GM21786 (cell line): Measurements from ENCODE around the gene ARID4B.
"Not testable (repeated sequence)": the region's sequence is repeated elsewhere in the genome, so short reads cannot be mapped to it uniquely, and the experiment has no call there.

Experiments
- ATAC-seq: cut with Tn5 transposase; IDR thresholded peaks from one replicate; pipeline ENCODE4 v1.9.1; 2021; ENCODE audit not compliant: unreplicated experiment

ARID4B gene

GRCh38 chr1:235227414-235227813 lies 100.6 kb downstream of the ARID4B start:
- no peak for ATAC-seq

- ATAC-seq, result no peak
These were observed 101.0 kb downstream of the ARID4B start for GRCh38 chr1:235226933-235227332.

- ATAC-seq, result no peak
These were observed 102.7 kb downstream of the ARID4B start for GRCh38 chr1:235225299-235225698.

GRCh38 chr1:235221653-235222375 lies 106.2 kb downstream of the ARID4B start:
- no peak for ATAC-seq

GRCh38 chr1:235215453-235215852 lies 112.5 kb downstream of the ARID4B start:
- ATAC-seq, result no peak

GRCh38 chr1:235214962-235215361 lies 113.0 kb downstream of the ARID4B start:
- not testable (repeated sequence) for ATAC-seq

GRCh38 chr1:235213752-235214151 lies 114.2 kb downstream of the ARID4B start:
- no peak for ATAC-seq

- ATAC-seq, result no peak
These were observed 116.5 kb downstream of the ARID4B start for GRCh38 chr1:235211517-235211916.

- ATAC-seq, result no peak
These were observed 120.8 kb downstream of the ARID4B start for GRCh38 chr1:235207209-235207565.

GRCh38 chr1:235206533-235207208 lies 121.3 kb downstream of the ARID4B start:
- no peak for ATAC-seq

GRCh38 chr1:235205687-235206086 lies 122.3 kb downstream of the ARID4B start:
- ATAC-seq, result no peak

GRCh38 chr1:235203428-235203827 lies 124.6 kb downstream of the ARID4B start:
- ATAC-seq, result no peak

GRCh38 chr1:235202447-235202846 lies 125.5 kb downstream of the ARID4B start:
- ATAC-seq, result not testable (repeated sequence)

- no peak for ATAC-seq
These were observed 128.5 kb downstream of the ARID4B start for GRCh38 chr1:235199441-235199840.

GRCh38 chr1:235190431-235190830 lies 137.5 kb downstream of the ARID4B start:
- no peak for ATAC-seq

GRCh38 chr1:235187316-235187715 lies 140.7 kb downstream of the ARID4B start:
- ATAC-seq, result no peak

GRCh38 chr1:235181561-235182245 lies 146.3 kb downstream of the ARID4B start:
- ATAC-seq, result no peak

GRCh38 chr1:235180916-235181460 lies 147.0 kb downstream of the ARID4B start:
- ATAC-seq, result no peak

GRCh38 chr1:235176486-235176885 lies 151.5 kb downstream of the ARID4B start:
- no peak for ATAC-seq

- no peak for ATAC-seq
These were observed 158.0 kb downstream of the ARID4B start for GRCh38 chr1:235169986-235170385.

GRCh38 chr1:235168375-235168774 lies 159.6 kb downstream of the ARID4B start:
- no peak for ATAC-seq
